Measurements from ENCODE around the gene NUP160. TPM values are rescaled to one million over a fixed set of nuclear protein-coding genes. Genes with fewer than 3 reads are reported as not detected.
A peak's percentile ranks its signal among the peaks of the same experiment; 100 is the strongest.
"Not testable (repeated sequence)": the region's sequence is repeated elsewhere in the genome, so short reads cannot be mapped to it uniquely, and the experiment has no call there.

Gene NUP160
- total RNA-seq, 4 donors from 2014 or later: 21.8 to 40.2 (median 30.7) TPM

DNA sequence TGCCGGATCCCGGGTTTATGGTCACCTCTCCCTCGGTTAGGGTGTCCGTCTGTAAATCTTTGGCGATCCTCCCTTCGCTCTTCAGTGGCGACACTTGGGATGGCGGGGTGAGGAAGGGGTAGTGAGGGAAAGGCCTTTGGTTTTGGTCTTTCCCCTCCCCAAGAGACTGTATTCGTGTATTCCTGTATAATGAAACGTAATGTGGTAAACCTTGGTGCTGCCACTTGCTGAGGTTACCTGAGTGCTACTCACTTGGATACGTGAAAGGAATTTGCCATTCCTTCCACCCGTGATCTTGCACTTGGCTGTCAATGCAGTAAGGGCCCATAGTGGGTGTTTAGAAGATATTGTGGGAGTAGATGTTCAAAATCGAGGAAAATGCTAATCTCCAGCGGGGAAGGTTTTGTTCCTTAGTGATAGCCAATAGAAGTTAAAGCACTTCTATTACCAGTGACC lies 578 bp upstream of the NUP160 start:
- TF ChIP-seq, protein P1, sequence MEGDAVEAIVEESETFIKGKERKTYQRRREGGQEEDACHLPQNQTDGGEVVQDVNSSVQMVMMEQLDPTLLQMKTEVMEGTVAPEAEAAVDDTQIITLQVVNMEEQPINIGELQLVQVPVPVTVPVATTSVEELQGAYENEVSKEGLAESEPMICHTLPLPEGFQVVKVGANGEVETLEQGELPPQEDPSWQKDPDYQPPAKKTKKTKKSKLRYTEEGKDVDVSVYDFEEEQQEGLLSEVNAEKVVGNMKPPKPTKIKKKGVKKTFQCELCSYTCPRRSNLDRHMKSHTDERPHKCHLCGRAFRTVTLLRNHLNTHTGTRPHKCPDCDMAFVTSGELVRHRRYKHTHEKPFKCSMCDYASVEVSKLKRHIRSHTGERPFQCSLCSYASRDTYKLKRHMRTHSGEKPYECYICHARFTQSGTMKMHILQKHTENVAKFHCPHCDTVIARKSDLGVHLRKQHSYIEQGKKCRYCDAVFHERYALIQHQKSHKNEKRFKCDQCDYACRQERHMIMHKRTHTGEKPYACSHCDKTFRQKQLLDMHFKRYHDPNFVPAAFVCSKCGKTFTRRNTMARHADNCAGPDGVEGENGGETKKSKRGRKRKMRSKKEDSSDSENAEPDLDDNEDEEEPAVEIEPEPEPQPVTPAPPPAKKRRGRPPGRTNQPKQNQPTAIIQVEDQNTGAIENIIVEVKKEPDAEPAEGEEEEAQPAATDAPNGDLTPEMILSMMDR (IDR thresholded peaks at IDR 0.05): no peak
- DNase-seq (ENCODE audit: low spot score): no peak
- peak; percentile 28 for ATAC-seq (ENCODE audit: low FRiP score)

DNA sequence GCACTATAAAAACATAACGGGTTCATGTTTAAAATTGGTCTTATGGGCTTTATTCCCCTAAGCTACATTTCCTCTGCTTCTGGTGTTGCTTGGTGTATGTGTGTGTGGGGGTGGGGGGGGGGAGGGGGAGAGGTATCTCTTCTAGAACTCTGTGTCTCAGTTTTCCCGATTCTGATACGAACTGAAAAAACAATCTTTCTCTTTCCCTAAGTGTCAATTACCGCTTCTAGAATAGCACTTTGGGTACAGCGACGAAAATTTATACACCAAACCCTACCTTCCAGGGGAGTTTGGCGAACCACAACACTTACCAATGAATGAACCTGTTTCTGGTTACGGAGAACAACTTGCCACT lies 636 bp downstream of the NUP160 start:
- TF ChIP-seq, protein P1 (IDR thresholded peaks at IDR 0.05): no peak
- no peak for ATAC-seq (ENCODE audit: low FRiP score)
- DNase-seq (ENCODE audit: low spot score): no peak

DNA sequence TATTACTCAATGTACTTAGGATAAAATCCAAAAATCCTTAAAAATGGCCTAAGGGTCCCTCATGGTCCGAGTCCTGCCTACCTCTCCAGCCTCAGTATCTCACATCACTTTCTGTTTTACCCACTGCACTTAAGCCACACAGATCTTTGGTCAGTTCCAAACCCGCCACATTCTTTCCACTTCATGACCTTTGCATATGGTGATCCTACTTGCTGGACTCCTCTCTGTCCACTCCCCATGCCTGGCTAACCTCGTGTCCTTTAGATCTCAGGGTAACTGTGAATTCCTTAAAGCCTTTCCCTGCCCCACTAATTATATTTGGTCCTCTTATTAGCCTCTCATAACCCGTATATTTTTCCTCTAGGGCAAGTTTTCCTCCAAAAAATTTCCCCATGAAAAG lies 1.2 kb downstream of the NUP160 start:
- TF ChIP-seq, protein P1 (IDR thresholded peaks at IDR 0.05): no peak
- no peak for ATAC-seq (ENCODE audit: low FRiP score)

DNA sequence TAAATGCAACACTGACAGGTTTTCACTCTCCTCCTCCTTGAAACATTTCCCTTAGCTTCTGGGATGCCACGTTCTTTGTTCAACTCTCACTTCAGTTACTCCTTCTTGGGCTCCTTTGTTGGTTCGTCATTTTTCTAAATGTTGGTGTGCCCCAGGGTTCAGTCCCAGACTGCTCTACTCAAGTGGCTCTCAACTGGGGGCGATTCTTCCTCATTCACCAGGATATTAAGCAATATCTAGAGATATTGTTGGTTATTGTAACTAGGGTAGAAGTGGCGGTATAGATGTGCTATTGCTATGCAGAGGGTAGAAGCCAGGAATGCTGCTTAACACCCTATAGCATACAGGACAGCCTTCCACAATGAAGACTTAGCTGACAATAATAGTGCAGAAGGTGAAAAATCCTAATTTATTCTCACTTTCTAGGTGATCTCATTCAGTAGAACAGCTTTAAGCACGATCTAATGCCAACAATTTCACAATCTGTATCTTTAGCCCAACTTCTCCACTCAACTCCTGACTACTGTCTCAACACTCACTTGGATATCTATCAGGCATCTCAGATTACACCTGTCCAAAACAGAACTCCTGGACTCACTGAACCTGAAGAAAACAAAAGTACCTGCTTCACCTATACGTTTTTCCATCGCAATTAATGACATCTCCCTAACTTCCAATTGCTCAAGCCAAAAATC lies 4.6 kb downstream of the NUP160 start:
- TF ChIP-seq, protein P1 (IDR thresholded peaks at IDR 0.05): no peak
- DNase-seq (ENCODE audit: low spot score): no peak
- peak; percentile 8 for ATAC-seq (ENCODE audit: low FRiP score)

More for the DNA sequence above, 1.2 kb downstream of the NUP160 start:
- DNase-seq (ENCODE audit: low spot score): no peak

DNA sequence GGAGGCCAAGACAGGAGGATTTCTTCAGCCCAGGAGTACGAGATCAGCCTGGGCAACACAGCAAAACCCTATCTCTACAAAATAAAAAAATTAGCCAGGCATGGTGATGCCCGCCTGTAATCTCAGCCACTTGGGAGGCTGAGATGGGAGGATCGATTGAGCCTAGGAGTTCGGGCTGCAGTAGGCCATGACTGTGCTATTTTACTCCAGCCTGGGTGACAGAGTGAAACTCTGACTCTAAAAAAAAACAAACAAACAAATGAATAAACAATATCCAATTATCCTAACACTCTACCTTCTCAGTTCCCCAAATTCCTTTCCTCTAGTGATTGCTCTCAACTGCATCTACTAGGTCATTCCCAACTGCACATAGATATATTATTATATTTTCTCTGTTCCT lies 5.4 kb downstream of the NUP160 start:
- DNase-seq (ENCODE audit: low spot score): no peak
- TF ChIP-seq, protein P1 (IDR thresholded peaks at IDR 0.05): no peak
- ATAC-seq (ENCODE audit: low FRiP score): no peak

DNA sequence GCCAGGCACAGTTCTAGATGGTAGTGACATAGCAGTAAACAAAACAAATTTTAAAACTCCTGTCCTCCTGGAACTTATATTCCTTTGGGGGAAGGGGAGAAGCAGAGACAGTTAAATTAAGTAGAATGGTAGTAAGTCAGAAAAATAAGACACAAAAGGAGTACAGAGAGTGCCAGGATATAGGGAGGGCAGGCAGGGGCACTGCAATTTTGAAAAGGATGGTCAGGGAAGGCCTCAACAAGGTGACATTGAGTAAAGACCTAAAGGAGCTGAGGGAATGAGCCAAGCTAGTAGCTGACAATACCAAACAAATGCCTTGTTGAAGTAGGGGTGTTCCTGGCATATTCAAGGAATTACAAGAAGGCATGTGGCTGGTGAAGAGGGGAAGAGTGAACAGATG lies 10.2 kb downstream of the NUP160 start:
- TF ChIP-seq, protein P1 (IDR thresholded peaks at IDR 0.05): no peak
- ATAC-seq (ENCODE audit: low FRiP score) (no peak), DNase-seq (ENCODE audit: low spot score) (no peak)

DNA sequence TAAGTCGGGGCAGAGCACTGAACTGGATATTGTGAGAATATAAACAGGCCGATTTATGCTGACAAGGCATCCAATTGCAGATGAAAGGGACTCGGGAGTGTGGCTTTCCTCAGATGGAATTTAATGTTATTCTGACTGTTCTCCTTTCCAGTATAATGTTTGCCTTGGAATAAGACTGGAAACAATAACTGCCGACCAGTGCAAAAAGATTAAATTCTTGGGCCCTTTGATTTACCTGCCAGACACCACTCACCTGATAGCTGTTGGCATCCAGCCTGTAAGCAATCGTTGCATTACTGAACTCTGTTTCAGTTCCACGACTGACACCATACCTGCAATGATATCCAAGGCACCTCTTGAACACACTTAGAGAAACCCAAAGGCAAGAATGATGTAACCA lies 10.9 kb downstream of the NUP160 start:
- ATAC-seq (ENCODE audit: low FRiP score) (no peak), DNase-seq (ENCODE audit: low spot score) (no peak)
- TF ChIP-seq, protein P1 (IDR thresholded peaks at IDR 0.05): no peak

DNA sequence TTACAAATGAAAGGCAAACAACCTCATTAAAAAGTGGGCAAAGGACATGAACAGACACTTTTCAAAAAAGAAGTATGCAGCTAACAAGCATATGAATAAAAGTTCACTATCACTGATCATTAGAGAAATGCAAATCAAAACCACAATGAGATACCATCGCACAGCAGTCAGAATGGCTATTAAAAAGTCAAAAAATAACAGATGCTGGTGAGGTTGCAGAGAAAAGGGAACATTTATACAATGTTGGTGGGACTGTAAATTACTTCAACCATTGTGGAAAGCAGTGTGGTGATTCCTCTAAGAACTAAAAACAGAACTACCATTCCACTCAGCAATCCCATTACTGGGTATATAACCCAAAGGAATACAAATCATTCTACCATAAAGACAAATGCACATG lies 18.1 kb downstream of the NUP160 start:
- not testable (repeated sequence) for ATAC-seq (ENCODE audit: low FRiP score); DNase-seq (ENCODE audit: low spot score)

Measured in omental fat pad (tissue), 4 donors.